ENCODE results near the gene CNTN4.

The CNTN4 gene

GRCh38 chr3:2204054-2204453 is 105.4 kb downstream of the CNTN4 start:
- Histone ChIP-seq H3K27ac (replicated peaks) (no peak overlapping the region), H3K4me3 (replicated peaks; ENCODE audit: insufficient read depth, low read length) (no peak overlapping the region), H3K27me3 (ENCODE audit: insufficient read depth, poor library complexity, severe bottlenecking) (no peaks in the 10 kb centered on the region)
- TF ChIP-seq SPI1 (IDR thresholded peaks at IDR 0.05; ENCODE audit: borderline replicate concordance, low read depth) (no peak), GABPA (IDR thresholded peaks at IDR 0.05; ENCODE audit: low read depth) (no peak), POLR2AphosphoS5 (IDR thresholded peaks at IDR 0.05; ENCODE audit: low read depth) (no peak), CTCF (IDR thresholded peaks at IDR 0.05; ENCODE audit: insufficient read depth, low read length) (no peak), REST (IDR thresholded peaks at IDR 0.05; ENCODE audit: insufficient replicate concordance, low read depth) (no peak)
- DNase-seq (ENCODE audit: low read depth in 1 of 2, low spot score in 1 of 2): no peak

GRCh38 chr3:2205692-2206091 is 107.0 kb downstream of the CNTN4 start:
- Histone ChIP-seq H3K27ac (replicated peaks) (no peak overlapping the region), H3K27me3 (ENCODE audit: insufficient read depth, poor library complexity, severe bottlenecking) (no peaks in the 10 kb centered on the region), H3K4me3 (replicated peaks; ENCODE audit: insufficient read depth, low read length) (no peak overlapping the region)
- no peak for DNase-seq (ENCODE audit: low read depth in 1 of 2, low spot score in 1 of 2)
- TF ChIP-seq POLR2AphosphoS5 (IDR thresholded peaks at IDR 0.05; ENCODE audit: low read depth): no peak
- no peak for TF ChIP-seq CTCF (IDR thresholded peaks at IDR 0.05; ENCODE audit: insufficient read depth, low read length)
- TF ChIP-seq GABPA (IDR thresholded peaks at IDR 0.05; ENCODE audit: low read depth): no peak
- TF ChIP-seq SPI1 (IDR thresholded peaks at IDR 0.05; ENCODE audit: borderline replicate concordance, low read depth): no peak
- TF ChIP-seq REST (IDR thresholded peaks at IDR 0.05; ENCODE audit: insufficient replicate concordance, low read depth): no peak

GRCh38 chr3:2206536-2206935 is 107.9 kb downstream of the CNTN4 start:
- Histone ChIP-seq H3K4me3 (replicated peaks; ENCODE audit: insufficient read depth, low read length) (no peak overlapping the region), H3K27ac (replicated peaks) (no peak overlapping the region), H3K27me3 (ENCODE audit: insufficient read depth, poor library complexity, severe bottlenecking) (no peaks in the 10 kb centered on the region)
- no peak for DNase-seq (ENCODE audit: low read depth in 1 of 2, low spot score in 1 of 2)
- TF ChIP-seq CTCF (IDR thresholded peaks at IDR 0.05; ENCODE audit: insufficient read depth, low read length) (no peak), POLR2AphosphoS5 (IDR thresholded peaks at IDR 0.05; ENCODE audit: low read depth) (no peak), REST (IDR thresholded peaks at IDR 0.05; ENCODE audit: insufficient replicate concordance, low read depth) (no peak), GABPA (IDR thresholded peaks at IDR 0.05; ENCODE audit: low read depth) (no peak), SPI1 (IDR thresholded peaks at IDR 0.05; ENCODE audit: borderline replicate concordance, low read depth) (no peak)
